ENCODE measurements around the gene SLC25A52.
"Not testable (repeated sequence)": the region's sequence is repeated elsewhere in the genome, so short reads cannot be mapped to it uniquely, and the experiment has no call there.

SLC25A52 gene

GRCh38 chr18:31740180-31740579, 20.5 kb downstream of the SLC25A52 start:
- DNase-seq (ENCODE audit: low read depth): no peak

- DNase-seq (ENCODE audit: low read depth): no peak
These were observed 21.0 kb downstream of the SLC25A52 start for GRCh38 chr18:31739651-31740050.

- DNase-seq (ENCODE audit: low read depth): no peak
These were observed 21.9 kb downstream of the SLC25A52 start for GRCh38 chr18:31738460-31739407.

- DNase-seq (ENCODE audit: low read depth): no peak
These were observed 24.1 kb downstream of the SLC25A52 start for GRCh38 chr18:31736630-31737029.

GRCh38 chr18:31731628-31732027, 29.1 kb downstream of the SLC25A52 start:
- no peak for DNase-seq (ENCODE audit: low read depth)

GRCh38 chr18:31729196-31729595, 31.5 kb downstream of the SLC25A52 start:
- DNase-seq (ENCODE audit: low read depth): not testable (repeated sequence)

- no peak for DNase-seq (ENCODE audit: low read depth)
These were observed 36.5 kb downstream of the SLC25A52 start for GRCh38 chr18:31723990-31724711.

GRCh38 chr18:31723639-31723989, 37.1 kb downstream of the SLC25A52 start:
- no peak for DNase-seq (ENCODE audit: low read depth)

GRCh38 chr18:31722369-31722957, 38.2 kb downstream of the SLC25A52 start:
- peak; percentile 57 for DNase-seq (ENCODE audit: low read depth)

GRCh38 chr18:31721601-31722000, 39.1 kb downstream of the SLC25A52 start:
- no peak for DNase-seq (ENCODE audit: low read depth)

GRCh38 chr18:31720867-31721266, 39.8 kb downstream of the SLC25A52 start:
- DNase-seq (ENCODE audit: low read depth): no peak

- DNase-seq (ENCODE audit: low read depth): no peak
These were observed 41.2 kb downstream of the SLC25A52 start for GRCh38 chr18:31719363-31720006.

- no peak for DNase-seq (ENCODE audit: low read depth)
These were observed 42.3 kb downstream of the SLC25A52 start for GRCh38 chr18:31718386-31718785.

GRCh38 chr18:31716362-31716761, 44.3 kb downstream of the SLC25A52 start:
- DNase-seq (ENCODE audit: low read depth): no peak

GRCh38 chr18:31711365-31712172, 49.1 kb downstream of the SLC25A52 start:
- DNase-seq (ENCODE audit: low read depth): no peak

- DNase-seq (ENCODE audit: low read depth): no peak
These were observed 49.9 kb downstream of the SLC25A52 start for GRCh38 chr18:31710826-31711225.
